ENCODE results near the gene ERVK3-1. TPM values are rescaled to one million over a fixed set of nuclear protein-coding genes. Genes with fewer than 3 reads are reported as not detected.
"Not testable (repeated sequence)": the region's sequence is repeated elsewhere in the genome, so short reads cannot be mapped to it uniquely, and the experiment has no call there.

The ERVK3-1 gene
- total RNA-seq, 1 donor from 2014 or later, result 34.3 TPM

- DNase-seq (ENCODE audit: extremely low read depth, low read depth, low spot score), result no peak
These were observed 33.8 kb downstream of the ERVK3-1 start for GRCh38 chr19:58338825-58339558.

- DNase-seq (ENCODE audit: extremely low read depth, low read depth, low spot score), result no peak
These were observed 40.4 kb downstream of the ERVK3-1 start for GRCh38 chr19:58345558-58345957.

GRCh38 chr19:58346961-58347929 lies 42.1 kb downstream of the ERVK3-1 start:
- no peak for DNase-seq (ENCODE audit: extremely low read depth, low read depth, low spot score)

- not testable (repeated sequence) for DNase-seq (ENCODE audit: extremely low read depth, low read depth, low spot score)
These were observed 42.9 kb downstream of the ERVK3-1 start for GRCh38 chr19:58348080-58348479.

- no peak for DNase-seq (ENCODE audit: extremely low read depth, low read depth, low spot score)
These were observed 44.4 kb downstream of the ERVK3-1 start for GRCh38 chr19:58349590-58349989.

- DNase-seq (ENCODE audit: extremely low read depth, low read depth, low spot score), result no peak
These were observed 45.1 kb downstream of the ERVK3-1 start for GRCh38 chr19:58350001-58350861.

- no peak for DNase-seq (ENCODE audit: extremely low read depth, low read depth, low spot score)
These were observed 45.8 kb downstream of the ERVK3-1 start for GRCh38 chr19:58350871-58351557.

GRCh38 chr19:58351558-58351878 lies 46.3 kb downstream of the ERVK3-1 start:
- DNase-seq (ENCODE audit: extremely low read depth, low read depth, low spot score), result no peak

GRCh38 chr19:58351990-58352755 lies 47.0 kb downstream of the ERVK3-1 start:
- no peak for DNase-seq (ENCODE audit: extremely low read depth, low read depth, low spot score)

- no peak for DNase-seq (ENCODE audit: extremely low read depth, low read depth, low spot score)
These were observed 47.8 kb downstream of the ERVK3-1 start, which contains the start of gene A1BG for GRCh38 chr19:58352760-58353671. Gene A1BG (minus strand): TSS chr19:58353492. CDS start chr19:58353437, 55 bp downstream.

GRCh38 chr19:58353717-58354477 lies 48.7 kb downstream of the ERVK3-1 start:
- DNase-seq (ENCODE audit: extremely low read depth, low read depth, low spot score), result no peak

- DNase-seq (ENCODE audit: extremely low read depth, low read depth, low spot score), result no peak
These were observed 49.4 kb downstream of the ERVK3-1 start for GRCh38 chr19:58354478-58355030.

GRCh38 chr19:58355215-58355796 lies 50.1 kb downstream of the ERVK3-1 start:
- DNase-seq (ENCODE audit: extremely low read depth, low read depth, low spot score), result no peak

GRCh38 chr19:58355908-58356765 lies 51.0 kb downstream of the ERVK3-1 start:
- DNase-seq (ENCODE audit: extremely low read depth, low read depth, low spot score), result no peak

GRCh38 chr19:58356766-58357480 lies 51.7 kb downstream of the ERVK3-1 start:
- no peak for DNase-seq (ENCODE audit: extremely low read depth, low read depth, low spot score)
